Stomach (tissue), 9 donors: Measurements from ENCODE around the gene CDK5. TPM values are rescaled to one million over a fixed set of nuclear protein-coding genes. Genes with fewer than 3 reads are reported as not detected.

Experiments used
- DNase-seq, 2 donors: peaks; one replicate each; pipeline versions ENCODE4 v3.0.0 to v3.0.0-alpha.2; 2013 to 2019
- H3K27ac ChIP-seq, 5 donors: fragments of 200-600 bp in 4 of 5; sonication (generic) in 4 of 5; one replicate each; pipeline ENCODE4 v1.5.1; 2013 to 2019; ENCODE audit warnings: mild to moderate bottlenecking in 1 of 5, moderate library complexity in 1 of 5
- H3K27me3 ChIP-seq, 3 donors: fragments of 200-600 bp; sonication (generic); one replicate each; pipeline ENCODE4 v1.5.1; 2017 to 2019; ENCODE audit warnings: mixed run types in 1 of 3
- H3K36me3 ChIP-seq, 4 donors: fragments of 200-600 bp; sonication (generic); 1 replicate in 3 of 4; 2 replicates in 1 of 4; pipeline ENCODE4 v1.5.1; 2016 to 2019
- H3K4me1 ChIP-seq, 4 donors: fragments of 200-600 bp; sonication (generic); one replicate each; pipeline ENCODE4 v1.5.1; 2016 to 2019
- H3K4me3 ChIP-seq, 4 donors: fragments of 200-600 bp; sonication (generic) in 3 of 4; one replicate each; pipeline ENCODE4 v1.5.1; 2016 to 2019; ENCODE audit warnings: mild to moderate bottlenecking in 1 of 4
- H3K9me3 ChIP-seq, 4 donors: fragments of 200-600 bp; sonication (generic); one replicate each; pipeline ENCODE4 v1.5.1; 2016 to 2019
- EP300 ChIP-seq: sonication (generic); formaldehyde crosslinking; IDR thresholded peaks from one replicate; pipeline ENCODE4 v1.6.1; 2017; ENCODE audit warnings: antibody characterized with exemption
- POLR2A ChIP-seq, 4 donors: fragments of 450-650 bp; IDR thresholded peaks; one replicate each; pipeline ENCODE4 v1.6.1; 2016; ENCODE audit warnings: antibody characterized with exemption in 4 of 4, control low read depth in 2 of 4, mild to moderate bottlenecking in 1 of 4, moderate library complexity in 1 of 4
- POLR2AphosphoS5 ChIP-seq, 3 donors: sonication (generic); formaldehyde crosslinking; IDR thresholded peaks; one replicate each; pipeline ENCODE4 v1.6.1; 2016; ENCODE audit warnings: antibody characterized with exemption in 3 of 3
- WGBS, 5 donors: extraction: QIAGEN DNeasy Blood & Tissue Kit in 3 of 5; methylation state at CpG; one replicate each; pipeline versions ENCODE4 v1.1.5 to v1.1.7; 2013 to 2018; 5-methylcytosine and 5-hydroxymethylcytosine counted together
- intact Hi-C: fragments of 100-400 bp; cut with DNase I; formaldehyde crosslinking; loops from one replicate; pipeline ENCODE4 v1.15.1; 2023; ENCODE audit warnings: low total_unique reads
- polyA plus RNA-seq, 3 donors: library from polyadenylated mRNA; stranded (reverse); fragments of 200-250 nt; gene quantifications; one replicate each; pipeline ENCODE4 v1.2.3, GENCODE V29; 2013
- total RNA-seq, 5 donors: library from RNA; depleted of rRNA; stranded (reverse); fragments of >200 nt; gene quantifications; one replicate each; pipeline versions ENCODE4 v1.1.0 to v1.2.3, GENCODE V29; 2014 to 2016
- TF ChIP-seq, protein P1 (sequence below), 7 experiments: fragments of 450-650 bp in 4 of 7; fragments of 200-600 bp in 3 of 7; sonication (generic) in 3 of 7; IDR thresholded peaks; one replicate each; pipeline ENCODE4 v1.5.1; 2016 to 2019; ENCODE audit warnings: antibody characterized with exemption in 7 of 7, control low read depth in 2 of 7, mild to moderate bottlenecking in 1 of 7
- donor health status: healthy with polysubstance abuse.
- donor health status: Bipolar disorder and iron deficiency.
- donor health status: healthy.

The CDK5 gene
- total and polyA plus RNA-seq, 8 donors = 0.87 to 46.1 (median 11.8) TPM; not detected in 1

DNA sequence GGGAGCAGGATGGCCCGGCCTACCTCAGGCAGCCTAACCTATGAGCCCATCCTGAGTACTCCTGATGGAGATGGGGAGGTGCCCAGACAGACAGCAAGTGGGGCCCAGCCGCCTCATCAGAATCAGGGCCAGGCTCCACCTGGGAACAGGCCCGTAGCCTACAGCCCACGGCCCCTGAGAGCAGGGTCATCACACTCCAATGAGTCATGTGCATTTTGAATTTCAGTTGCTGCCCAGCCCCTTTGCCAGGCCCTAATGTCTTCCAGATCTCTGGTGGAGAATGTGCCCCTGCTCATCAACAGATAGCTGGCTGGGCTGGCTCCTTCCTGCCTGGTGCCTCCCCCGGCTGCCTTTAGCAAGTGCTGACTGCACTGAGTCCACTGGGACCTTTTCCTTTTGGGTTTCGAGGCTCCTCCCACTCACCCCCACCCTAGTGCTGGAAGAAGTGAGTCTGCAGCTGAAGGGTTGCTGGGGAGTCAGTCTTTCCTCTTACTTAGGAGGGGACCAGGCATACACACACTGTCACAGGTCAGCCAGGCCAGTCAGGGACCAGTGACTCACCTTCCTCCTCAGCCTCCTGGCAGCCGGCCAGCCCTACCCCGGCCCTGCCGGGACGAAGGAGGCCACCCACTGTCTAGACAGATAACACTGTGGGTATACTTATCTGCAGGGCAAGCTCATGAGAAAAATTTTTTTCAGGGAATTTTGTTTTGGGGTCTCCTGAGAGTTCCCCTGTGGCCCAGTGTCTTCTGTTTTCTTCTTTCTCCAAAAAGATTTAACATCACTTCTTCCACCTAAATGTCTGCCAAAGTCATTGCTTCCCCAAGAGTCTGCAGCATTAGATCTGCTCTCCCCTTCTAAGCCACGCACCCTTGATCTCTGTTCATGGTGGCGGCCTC lies 18.5 kb downstream of the CDK5 start:
- intact Hi-C loops = no loop called here
- Histone ChIP-seq H3K36me3 (peaks cover 22 to 75% (median 61%) of the 10 kb centered on the region in 4 donors), H3K4me1 (peaks cover 12 to 22% (median 17%) of the 10 kb centered on the region in 4 donors), H3K4me3 (no peak overlapping the region), H3K9me3 (no peaks in the 10 kb centered on the region), H3K27me3 (no peaks in the 10 kb centered on the region), H3K27ac (peak overlapping the region in 3 of 5 donors; percentile 38 to 75 (median 50))
- peak; percentile 72 to 80 for DNase-seq
- WGBS, 5 donors = 40 to 51% (median 44%) methylated on average over 9 to 12 of the region's 12 CpGs
- TF ChIP-seq POLR2AphosphoS5 (IDR thresholded peaks at IDR 0.05) (peak in 2 of 3 donors; percentile 22 to 59), EP300 (no peak), POLR2A (IDR thresholded peaks at IDR 0.05) (no peak)
- TF ChIP-seq, protein P1, sequence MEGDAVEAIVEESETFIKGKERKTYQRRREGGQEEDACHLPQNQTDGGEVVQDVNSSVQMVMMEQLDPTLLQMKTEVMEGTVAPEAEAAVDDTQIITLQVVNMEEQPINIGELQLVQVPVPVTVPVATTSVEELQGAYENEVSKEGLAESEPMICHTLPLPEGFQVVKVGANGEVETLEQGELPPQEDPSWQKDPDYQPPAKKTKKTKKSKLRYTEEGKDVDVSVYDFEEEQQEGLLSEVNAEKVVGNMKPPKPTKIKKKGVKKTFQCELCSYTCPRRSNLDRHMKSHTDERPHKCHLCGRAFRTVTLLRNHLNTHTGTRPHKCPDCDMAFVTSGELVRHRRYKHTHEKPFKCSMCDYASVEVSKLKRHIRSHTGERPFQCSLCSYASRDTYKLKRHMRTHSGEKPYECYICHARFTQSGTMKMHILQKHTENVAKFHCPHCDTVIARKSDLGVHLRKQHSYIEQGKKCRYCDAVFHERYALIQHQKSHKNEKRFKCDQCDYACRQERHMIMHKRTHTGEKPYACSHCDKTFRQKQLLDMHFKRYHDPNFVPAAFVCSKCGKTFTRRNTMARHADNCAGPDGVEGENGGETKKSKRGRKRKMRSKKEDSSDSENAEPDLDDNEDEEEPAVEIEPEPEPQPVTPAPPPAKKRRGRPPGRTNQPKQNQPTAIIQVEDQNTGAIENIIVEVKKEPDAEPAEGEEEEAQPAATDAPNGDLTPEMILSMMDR (IDR thresholded peaks at IDR 0.05) = no peak

DNA sequence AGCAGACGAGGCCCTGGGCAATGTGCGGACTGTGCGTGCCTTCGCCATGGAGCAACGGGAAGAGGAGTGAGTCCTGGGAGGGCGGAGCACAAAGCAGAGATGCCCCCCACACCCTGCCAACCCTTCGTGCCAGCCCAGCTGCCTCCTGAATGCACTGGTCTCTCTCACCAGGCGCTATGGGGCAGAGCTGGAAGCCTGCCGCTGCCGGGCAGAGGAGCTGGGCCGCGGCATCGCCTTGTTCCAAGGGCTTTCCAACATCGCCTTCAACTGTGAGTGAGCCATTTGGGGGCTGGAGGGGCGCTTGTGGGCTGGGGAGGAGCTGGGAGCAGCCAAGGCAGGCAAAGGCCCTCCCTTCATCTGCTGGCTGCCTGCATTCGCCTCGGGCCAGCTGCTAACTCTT lies 21.8 kb downstream of the CDK5 start:
- intact Hi-C loops = no loop called here
- 91 to 95% (median 94%) methylated on average over 12 to 17 of the region's 17 CpGs for WGBS, 5 donors
- no peak overlapping the region for H3K27ac ChIP-seq
- H3K36me3 ChIP-seq = peaks cover 18 to 67% (median 57%) of the 10 kb centered on the region in 4 donors
- DNase-seq = no peak
- no peaks in the 10 kb centered on the region for H3K9me3 ChIP-seq
- H3K4me3 ChIP-seq = no peak overlapping the region
- H3K27me3 ChIP-seq = no peaks in the 10 kb centered on the region
- TF ChIP-seq POLR2A (IDR thresholded peaks at IDR 0.05) = no peak
- no peak for TF ChIP-seq POLR2AphosphoS5 (IDR thresholded peaks at IDR 0.05)
- TF ChIP-seq EP300 = no peak
- TF ChIP-seq, protein P1 (IDR thresholded peaks at IDR 0.05) = no peak
- peaks cover 12 to 28% (median 22%) of the 10 kb centered on the region in 4 donors for H3K4me1 ChIP-seq

DNA sequence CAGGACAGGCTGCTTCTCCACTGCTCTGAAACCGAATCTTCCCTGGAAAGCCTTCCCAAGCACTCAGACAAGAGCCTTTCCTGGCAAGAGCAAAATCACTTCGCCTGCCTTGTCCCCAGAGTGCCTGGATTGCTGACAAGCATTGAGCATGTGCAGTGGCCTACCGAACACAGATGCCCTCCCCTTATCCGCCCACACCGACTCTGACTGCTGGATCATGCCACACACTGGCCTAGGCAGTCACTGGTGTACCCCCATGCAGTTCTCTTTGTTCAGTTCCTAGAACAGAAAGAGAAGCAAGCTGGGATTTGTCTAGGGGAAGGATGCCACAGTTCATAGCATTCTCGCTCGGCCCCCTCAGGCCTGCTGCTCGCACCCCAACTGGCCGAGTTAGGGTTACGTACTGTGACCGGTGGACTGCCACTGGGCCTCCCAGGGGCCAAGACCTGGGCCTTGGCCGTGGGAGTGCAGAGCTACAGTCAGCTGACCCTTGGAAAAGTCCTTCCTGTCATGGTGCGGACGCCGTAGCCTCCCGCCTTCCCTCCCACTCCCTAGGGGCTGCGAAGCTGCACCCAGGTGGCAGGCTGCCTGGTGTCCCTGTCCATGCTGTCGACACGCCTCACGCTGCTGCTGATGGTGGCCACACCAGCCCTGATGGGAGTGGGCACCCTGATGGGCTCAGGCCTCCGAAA lies 22.5 kb downstream of the CDK5 start:
- no peak overlapping the region for H3K27ac ChIP-seq
- H3K4me3 ChIP-seq = no peak overlapping the region
- TF ChIP-seq POLR2A (IDR thresholded peaks at IDR 0.05) (no peak), POLR2AphosphoS5 (IDR thresholded peaks at IDR 0.05) (no peak), EP300 (no peak)
- TF ChIP-seq, protein P1 (IDR thresholded peaks at IDR 0.05) = no peak
- peaks cover 12 to 35% (median 25%) of the 10 kb centered on the region in 4 donors for H3K4me1 ChIP-seq
- H3K27me3 ChIP-seq = no peaks in the 10 kb centered on the region
- 89 to 92% (median 90%) methylated on average over 15 to 21 of the region's 21 CpGs for WGBS, 5 donors
- intact Hi-C loops = no loop called here
- peaks cover 18 to 66% (median 56%) of the 10 kb centered on the region in 4 donors for H3K36me3 ChIP-seq
- H3K9me3 ChIP-seq = no peaks in the 10 kb centered on the region
- DNase-seq = no peak

DNA sequence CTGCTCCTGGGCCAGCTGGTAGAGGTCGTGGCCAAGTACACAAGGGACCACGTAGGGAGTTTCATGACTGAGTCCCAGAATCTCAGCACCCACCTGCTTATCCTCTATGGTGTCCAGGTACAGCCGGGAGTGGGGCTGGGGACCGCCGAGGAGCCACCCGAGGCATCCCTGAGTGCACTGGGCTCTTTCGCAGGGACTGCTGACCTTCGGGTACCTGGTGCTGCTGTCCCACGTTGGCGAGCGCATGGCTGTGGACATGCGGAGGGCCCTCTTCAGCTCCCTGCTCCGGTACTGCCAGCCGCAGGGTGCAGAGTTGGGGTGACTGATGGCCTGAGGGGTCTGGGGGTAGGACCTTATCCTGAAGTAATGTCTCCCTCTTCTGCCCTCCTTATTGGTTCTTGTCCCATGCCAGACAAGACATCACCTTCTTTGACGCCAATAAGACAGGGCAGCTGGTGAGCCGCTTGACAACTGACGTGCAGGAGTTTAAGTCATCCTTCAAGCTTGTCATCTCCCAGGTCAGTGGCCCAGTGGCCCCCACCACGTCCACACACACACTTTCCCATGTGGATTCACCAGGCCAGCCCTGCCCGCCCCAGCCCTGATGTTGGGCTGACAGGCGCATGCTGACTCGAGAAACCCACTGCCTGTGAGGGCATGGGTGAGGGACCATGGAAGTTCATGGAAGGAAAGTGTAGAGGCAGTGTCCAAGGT lies 23.2 kb downstream of the CDK5 start:
- H3K4me1 ChIP-seq = peaks cover 9 to 37% (median 23%) of the 10 kb centered on the region in 4 donors
- no peak for TF ChIP-seq POLR2A (IDR thresholded peaks at IDR 0.05)
- no peak for TF ChIP-seq POLR2AphosphoS5 (IDR thresholded peaks at IDR 0.05)
- TF ChIP-seq, protein P1 (IDR thresholded peaks at IDR 0.05) = no peak
- TF ChIP-seq EP300 = no peak
- H3K36me3 ChIP-seq = peaks cover 18 to 66% (median 56%) of the 10 kb centered on the region in 4 donors
- DNase-seq = no peak
- H3K9me3 ChIP-seq = no peaks in the 10 kb centered on the region
- H3K27ac ChIP-seq = no peak overlapping the region
- intact Hi-C loops = no loop called here
- no peaks in the 10 kb centered on the region for H3K27me3 ChIP-seq
- H3K4me3 ChIP-seq = no peak overlapping the region
- WGBS, 5 donors = 91 to 95% (median 94%) methylated on average over 15 to 21 of the region's 21 CpGs
